GM18861 (cell line): Measurements from ENCODE around the gene DCST1.

ENCODE experiments used
- ATAC-seq: cut with Tn5 transposase; IDR thresholded peaks from one replicate; pipeline ENCODE4 v1.9.1; 2021; ENCODE audit not compliant: unreplicated experiment

DCST1 gene

GRCh38 chr1:155084722-155085503, 51.3 kb downstream of the DCST1 start:
- ATAC-seq, result peak; percentile 64

- no peak for ATAC-seq
Observed at GRCh38 chr1:155085504-155086127, 52.0 kb downstream of the DCST1 start.

GRCh38 chr1:155086128-155086741, 52.6 kb downstream of the DCST1 start:
- no peak for ATAC-seq

- no peak for ATAC-seq
Observed at GRCh38 chr1:155086856-155087535, 53.4 kb downstream of the DCST1 start.

GRCh38 chr1:155091071-155092051, 57.7 kb downstream of the DCST1 start:
- ATAC-seq, result no peak

GRCh38 chr1:155092131-155092530, 58.5 kb downstream of the DCST1 start:
- ATAC-seq, result no peak

GRCh38 chr1:155092641-155093040, 59.0 kb downstream of the DCST1 start:
- ATAC-seq, result no peak

GRCh38 chr1:155093911-155094621, 60.4 kb downstream of the DCST1 start:
- ATAC-seq, result no peak

- no peak for ATAC-seq
Observed at GRCh38 chr1:155094622-155094948, 61.0 kb downstream of the DCST1 start.

- no peak for ATAC-seq
Observed at GRCh38 chr1:155099331-155099730, 65.7 kb downstream of the DCST1 start.
